Liver (tissue), 9 donors: ENCODE data around the gene FARS2. TPM values are rescaled to one million over a fixed set of nuclear protein-coding genes. Genes with fewer than 3 reads are reported as not detected.

Source experiments
- DNase-seq: peaks from one replicate; pipeline ENCODE4 v3.0.0-alpha.2; 2017; ENCODE audit warnings: low spot score
- H3K27ac ChIP-seq, 2 donors: one replicate each; pipeline ENCODE4 v1.7.0; 2013; ENCODE audit warnings: inconsistent platforms in 2 of 2, low read length in 2 of 2, control low read depth in 1 of 2, low read depth in 1 of 2, mild to moderate bottlenecking in 1 of 2
- H3K27me3 ChIP-seq, 4 donors: one replicate each; pipeline versions ENCODE4 v1.6.1 to v1.7.0; 2013; ENCODE audit warnings: low read length in 3 of 4, inconsistent platforms in 1 of 4, mild to moderate bottlenecking in 1 of 4, moderate library complexity in 1 of 4; ENCODE audit not compliant: control insufficient read depth in 4 of 4, insufficient read depth in 4 of 4
- H3K36me3 ChIP-seq, 4 donors: one replicate each; pipeline versions ENCODE4 v1.6.1 to v1.7.0; 2013; ENCODE audit warnings: low read length in 3 of 4, mild to moderate bottlenecking in 3 of 4, low read depth in 1 of 4, moderate library complexity in 1 of 4; ENCODE audit not compliant: control insufficient read depth in 4 of 4, insufficient read depth in 3 of 4
- H3K4me1 ChIP-seq, 4 donors: one replicate each; pipeline versions ENCODE4 v1.6.1 to v1.7.0; 2013; ENCODE audit warnings: low read length in 3 of 4, mild to moderate bottlenecking in 3 of 4, moderate library complexity in 1 of 4; ENCODE audit not compliant: control insufficient read depth in 4 of 4, insufficient read depth in 4 of 4
- H3K4me3 ChIP-seq, 3 donors: one replicate each; pipeline versions ENCODE4 v1.6.1 to v1.7.0; 2013; ENCODE audit warnings: low read length in 3 of 3, control low read depth in 1 of 3, low read depth in 1 of 3, mild to moderate bottlenecking in 1 of 3
- H3K9ac ChIP-seq, 2 donors: one replicate each; pipeline ENCODE4 v1.7.0; 2013; ENCODE audit warnings: low read length in 2 of 2, mild to moderate bottlenecking in 2 of 2, moderate library complexity in 2 of 2, control low read depth in 1 of 2, low read depth in 1 of 2
- H3K9me3 ChIP-seq, 4 donors: one replicate each; pipeline versions ENCODE4 v1.6.1 to v1.7.0; 2013; ENCODE audit warnings: low read length in 3 of 4; ENCODE audit not compliant: control insufficient read depth in 4 of 4
- ATF3 ChIP-seq: IDR thresholded peaks from 2 replicates; pipeline ENCODE4 v1.6.1; 2016; ENCODE audit warnings: antibody characterized with exemption
- EGR1 ChIP-seq, 2 donors: IDR thresholded peaks; 2 replicates each; pipeline ENCODE4 v1.6.1; 2016 to 2018; ENCODE audit warnings: antibody characterized with exemption in 2 of 2, low read depth in 2 of 2
- FOXA1 ChIP-seq: IDR thresholded peaks from 2 replicates; pipeline ENCODE4 v1.6.1; 2016; ENCODE audit warnings: antibody characterized with exemption
- GABPA ChIP-seq, 2 donors: IDR thresholded peaks in 1 of 2; conservative IDR thresholded peaks in 1 of 2; 2 replicates each; pipeline ENCODE4 v1.6.1; 2016; ENCODE audit warnings: antibody characterized with exemption in 2 of 2, mild to moderate bottlenecking in 1 of 2, moderate library complexity in 1 of 2
- HNF4A ChIP-seq, 2 donors: conservative IDR thresholded peaks; 2 replicates each; pipeline ENCODE4 v1.6.1; 2016; ENCODE audit warnings: antibody characterized with exemption in 2 of 2, mild to moderate bottlenecking in 2 of 2
- JUND ChIP-seq, 2 donors: IDR thresholded peaks; 2 replicates each; pipeline ENCODE4 v1.6.1; 2016; ENCODE audit warnings: antibody characterized with exemption in 2 of 2
- MAX ChIP-seq: IDR thresholded peaks from 2 replicates; pipeline ENCODE4 v1.6.1; 2016; ENCODE audit warnings: antibody characterized with exemption
- RAD21 ChIP-seq, 2 donors: IDR thresholded peaks; 2 replicates each; pipeline ENCODE4 v1.6.1; 2016; ENCODE audit warnings: antibody characterized with exemption in 2 of 2, mild to moderate bottlenecking in 2 of 2
- REST ChIP-seq: IDR thresholded peaks from 2 replicates; pipeline ENCODE4 v1.6.1; 2016; ENCODE audit warnings: antibody characterized with exemption, mild to moderate bottlenecking
- SP1 ChIP-seq: IDR thresholded peaks from 2 replicates; pipeline ENCODE4 v1.6.1; 2018; ENCODE audit warnings: antibody characterized with exemption, mild to moderate bottlenecking
- TAF1 ChIP-seq: conservative IDR thresholded peaks from 2 replicates; pipeline ENCODE4 v1.6.1; 2016; ENCODE audit warnings: antibody characterized with exemption, mild to moderate bottlenecking
- YY1 ChIP-seq: IDR thresholded peaks from 2 replicates; pipeline ENCODE4 v1.6.1; 2016; ENCODE audit warnings: antibody characterized with exemption, mild to moderate bottlenecking
- ZBTB33 ChIP-seq: IDR thresholded peaks from 2 replicates; pipeline ENCODE4 v1.6.1; 2016; ENCODE audit warnings: antibody characterized with exemption
- WGBS: extraction: QIAGEN DNeasy Blood & Tissue Kit; methylation state at CpG from one replicate; pipeline ENCODE4 v1.1.7; 2013; 5-methylcytosine and 5-hydroxymethylcytosine counted together
- polyA plus RNA-seq, 2 donors: library from polyadenylated mRNA; stranded (reverse) in 1 of 2; unstranded in 1 of 2; fragments of 200-250 nt in 1 of 2; fragments of >200 nt in 1 of 2; fragmentation: Nextera tagmentation in 1 of 2; extraction: Ambion mirVana in 1 of 2; gene quantifications; one replicate each; pipeline versions ENCODE4 v1.2.1 to v1.2.3, GENCODE V29; 2013 to 2015
- total RNA-seq, 2 donors: library from RNA; depleted of rRNA; stranded (reverse); fragments of >200 nt; gene quantifications; one replicate each; pipeline ENCODE4 v1.2.3, GENCODE V29; 2014
- donor health status: healthy.
- donor health status: healthy.
- donor health status: healthy.
- donor health status: healthy.
- donor health status: healthy.

Gene FARS2
- total and polyA plus RNA-seq, 4 donors = 7.8 to 25.9 (median 11.2) TPM

- no peak for DNase-seq
- H3K36me3 ChIP-seq = no peaks in the 10 kb centered on the region
- H3K9ac ChIP-seq = no peak overlapping the region
- TF ChIP-seq EGR1 (IDR thresholded peaks at IDR 0.05; ENCODE audit: low read depth in 2 of 2) = no peak
- TF ChIP-seq YY1 = peak; percentile 49
- peak overlapping the region in 1 of 2 donors; percentile 36 for H3K27ac ChIP-seq
- H3K9me3 ChIP-seq = no peaks in the 10 kb centered on the region
- WGBS = 82% methylated on average over 21 of the region's 21 CpGs
- H3K27me3 ChIP-seq = no peaks in the 10 kb centered on the region
- no peaks in the 10 kb centered on the region for H3K4me1 ChIP-seq
- no peak overlapping the region for H3K4me3 ChIP-seq
Measured at GRCh38 chr6:5723841-5724691, 462.8 kb downstream of the FARS2 start.

- H3K4me3 ChIP-seq = no peak overlapping the region
- WGBS = 96% methylated on average over 10 of the region's 10 CpGs
- H3K9me3 ChIP-seq = no peaks in the 10 kb centered on the region
- no peaks in the 10 kb centered on the region for H3K4me1 ChIP-seq
- H3K27ac ChIP-seq = no peak overlapping the region
- no peak for DNase-seq
- no peaks in the 10 kb centered on the region for H3K27me3 ChIP-seq
- TF ChIP-seq ZBTB33 (no peak), TAF1 (no peak), RAD21 (IDR thresholded peaks at IDR 0.05) (no peak), JUND (IDR thresholded peaks at IDR 0.05) (no peak), ATF3 (no peak), FOXA1 (no peak), MAX (no peak), YY1 (no peak), SP1 (no peak), HNF4A (conservative IDR thresholded peaks at IDR 0.05) (no peak), GABPA (IDR thresholded peaks at IDR 0.05 in 1 of 2, conservative IDR thresholded peaks at IDR 0.05 in 1 of 2) (no peak), REST (no peak)
- no peaks in the 10 kb centered on the region for H3K36me3 ChIP-seq
- no peak overlapping the region for H3K9ac ChIP-seq
Measured at GRCh38 chr6:5724911-5725310, 463.6 kb downstream of the FARS2 start.
